H1 (cell line): ENCODE data around the gene JAK2. TPM values are rescaled to one million over a fixed set of nuclear protein-coding genes. Genes with fewer than 3 reads are reported as not detected.

Source experiments
- CTCF ChIA-PET: fragments of 300-600 bp; sonication (Branson Sonifier 250); formaldehyde crosslinking; loops from one replicate; lab custom pipeline; 2021; ENCODE audit not compliant: partially characterized antibody; lab: Charles Lee
- POLR2A ChIA-PET: fragments of 300-600 bp; sonication (Branson Sonifier 250); formaldehyde crosslinking; loops from one replicate; lab custom pipeline; 2021; ENCODE audit warnings: inconsistent platforms; ENCODE audit not compliant: partially characterized antibody; lab: Charles Lee
- DNase-seq, 2 experiments: peaks; one replicate each; pipeline versions ENCODE4 v3.0.0 to v3.0.0-alpha.2; 2010 to 2022; ENCODE audit warnings: low spot score in 2 of 2, low read depth in 1 of 2, mixed read lengths in 1 of 2
- FAIRE-seq: peaks from 2 replicates; lab custom pipeline; 2011; peaks lifted over from hg19 to GRCh38; lab: Jason Lieb, UNC
- H2AFZ ChIP-seq: 2 replicates; pipeline ENCODE4 v1.8.1; 2012; ENCODE audit warnings: low read length, inconsistent platforms
- H2AK5ac ChIP-seq: 2 replicates; pipeline ENCODE4 v1.6.1; 2013; ENCODE audit warnings: low read depth, low read length
- H2BK120ac ChIP-seq: replicated peaks from 2 replicates; pipeline ENCODE3; 2013; ENCODE audit warnings: low read depth, low read length, inconsistent platforms
- H2BK12ac ChIP-seq: 2 replicates; pipeline ENCODE4 v1.6.1; 2013; ENCODE audit warnings: low read depth, low read length
- H2BK15ac ChIP-seq: 2 replicates; pipeline ENCODE4 v1.6.1; 2013; ENCODE audit warnings: low read length
- H2BK20ac ChIP-seq: 2 replicates; pipeline ENCODE4 v1.6.1; 2013; ENCODE audit warnings: low read length
- H2BK5ac ChIP-seq: 2 replicates; pipeline ENCODE4 v1.6.1; 2013; ENCODE audit warnings: low read depth, low read length
- H3K14ac ChIP-seq: 2 replicates; pipeline ENCODE4 v1.6.1; 2013; ENCODE audit warnings: inconsistent platforms; ENCODE audit not compliant: insufficient read length
- H3K18ac ChIP-seq: 2 replicates; pipeline ENCODE4 v1.6.1; 2013; ENCODE audit warnings: low read length; ENCODE audit errors: extremely low read depth
- H3K23ac ChIP-seq: 2 replicates; pipeline ENCODE4 v1.6.1; 2013; ENCODE audit warnings: inconsistent platforms; ENCODE audit not compliant: insufficient read length
- H3K23me2 ChIP-seq: 2 replicates; pipeline ENCODE4 v1.6.1; 2013; ENCODE audit warnings: low read depth, low read length
- H3K27ac ChIP-seq: 2 replicates; pipeline ENCODE4 v1.6.1; 2011; ENCODE audit warnings: low read depth, low read length, inconsistent platforms
- H3K27me3 ChIP-seq, 4 experiments: replicated peaks in 1 of 4; 1 replicate in 1 of 4; 2 replicates in 3 of 4; pipeline versions ENCODE4 v1.6.1 to v1.8.1; 2011 to 2013; ENCODE audit warnings: low read length in 3 of 4, mild to moderate bottlenecking in 3 of 4, inconsistent platforms in 2 of 4, mixed read lengths in 2 of 4, moderate library complexity in 1 of 4; ENCODE audit not compliant: control insufficient read depth in 3 of 4, insufficient read depth in 3 of 4; ENCODE audit errors: extremely low read depth in 1 of 4
- H3K36me3 ChIP-seq, 4 experiments: 2 replicates each; pipeline versions ENCODE4 v1.6.1 to v1.8.1; 2011 to 2013; ENCODE audit warnings: mild to moderate bottlenecking in 4 of 4, low read length in 3 of 4, moderate library complexity in 2 of 4, control low read depth in 1 of 4, inconsistent platforms in 1 of 4; ENCODE audit not compliant: insufficient read depth in 4 of 4, control insufficient read depth in 2 of 4
- H3K4ac ChIP-seq: replicated peaks from 2 replicates; pipeline ENCODE3; 2013; ENCODE audit warnings: low read length, low read depth, mixed read lengths, inconsistent platforms; ENCODE audit not compliant: insufficient read length
- H3K4me1 ChIP-seq, 4 experiments: replicated peaks in 1 of 4; 1 replicate in 1 of 4; 2 replicates in 3 of 4; pipeline versions ENCODE4 v1.6.1 to v1.8.1; 2011 to 2013; ENCODE audit warnings: low read length in 3 of 4, inconsistent platforms in 2 of 4, mixed read lengths in 1 of 4; ENCODE audit not compliant: insufficient read depth in 4 of 4, control insufficient read depth in 3 of 4
- H3K4me2 ChIP-seq, 2 experiments: 2 replicates each; pipeline versions ENCODE4 v1.6.1 to v1.8.1; 2011 to 2013; ENCODE audit warnings: low read depth in 2 of 2, low read length in 2 of 2, control low read depth in 1 of 2, inconsistent platforms in 1 of 2, mild to moderate bottlenecking in 1 of 2; ENCODE audit not compliant: insufficient read depth in 1 of 2
- H3K4me3 ChIP-seq, 4 experiments: fragments of 200-600, 300-600 bp in 1 of 4; sonication (generic), shearing (Covaris generic), sonication (Bioruptor Twin) in 1 of 4; 2 replicates each; pipeline versions ENCODE4 v1.5.1 to v1.8.1; 2011 to 2016; ENCODE audit warnings: low read length in 4 of 4, low read depth in 3 of 4, control low read depth in 2 of 4, inconsistent platforms in 2 of 4, mild to moderate bottlenecking in 2 of 4, mixed read lengths in 1 of 4, moderate library complexity in 1 of 4; ENCODE audit not compliant: insufficient read depth in 2 of 4; ENCODE audit errors: extremely low read depth in 1 of 4
- H3K56ac ChIP-seq: replicated peaks from 2 replicates; pipeline ENCODE3; 2013; ENCODE audit warnings: low read depth, mild to moderate bottlenecking, mixed read lengths, low read length, inconsistent platforms; ENCODE audit not compliant: insufficient read length
- H3K79me1 ChIP-seq: 2 replicates; pipeline ENCODE4 v1.6.1; 2013; ENCODE audit warnings: low read depth, low read length, control low read depth
- H3K79me2 ChIP-seq, 2 experiments: 2 replicates each; pipeline versions ENCODE4 v1.6.1 to v1.8.1; 2012 to 2013; ENCODE audit warnings: low read length in 2 of 2, mild to moderate bottlenecking in 2 of 2, inconsistent platforms in 1 of 2; ENCODE audit not compliant: insufficient read depth in 2 of 2, control insufficient read depth in 1 of 2
- H3K9ac ChIP-seq, 4 experiments: replicated peaks in 1 of 4; 1 replicate in 1 of 4; 2 replicates in 3 of 4; pipeline versions ENCODE4 v1.6.1 to v1.8.1; 2011 to 2013; ENCODE audit warnings: low read depth in 3 of 4, low read length in 3 of 4, control low read depth in 2 of 4, mild to moderate bottlenecking in 2 of 4, moderate library complexity in 2 of 4, inconsistent platforms in 1 of 4; ENCODE audit errors: extremely low read depth in 1 of 4
- H3K9me3 ChIP-seq, 2 experiments: 2 replicates each; pipeline versions ENCODE4 v1.6.1 to v1.8.1; 2012 to 2013; ENCODE audit warnings: mild to moderate bottlenecking in 2 of 2, moderate library complexity in 2 of 2, control low read depth in 1 of 2, inconsistent platforms in 1 of 2, low read depth in 1 of 2, low read length in 1 of 2, mixed read lengths in 1 of 2; ENCODE audit not compliant: insufficient read depth in 2 of 2
- H4K20me1 ChIP-seq, 2 experiments: replicated peaks in 1 of 2; 2 replicates each; pipeline versions ENCODE3 to v1.8.1; 2011 to 2013; ENCODE audit warnings: inconsistent platforms in 2 of 2, low read length in 2 of 2, mild to moderate bottlenecking in 1 of 2; ENCODE audit not compliant: insufficient read depth in 2 of 2, control insufficient read depth in 1 of 2
- H4K5ac ChIP-seq: 2 replicates; pipeline ENCODE4 v1.6.1; 2013; ENCODE audit warnings: low read length, low read depth, mixed read lengths, inconsistent platforms; ENCODE audit not compliant: insufficient read length
- H4K8ac ChIP-seq: 2 replicates; pipeline ENCODE4 v1.8.0; 2013; ENCODE audit warnings: mild to moderate bottlenecking, moderate library complexity, low read length, inconsistent platforms; ENCODE audit not compliant: insufficient read depth; ENCODE audit errors: extremely low read depth
- H4K91ac ChIP-seq: replicated peaks from 2 replicates; pipeline ENCODE3; 2013; ENCODE audit warnings: low read length, mixed read lengths, inconsistent platforms; ENCODE audit not compliant: insufficient read length
- CREB1 ChIP-seq: IDR thresholded peaks from 2 replicates; pipeline ENCODE4 v1.6.1; 2012; ENCODE audit warnings: inconsistent platforms
- EP300 ChIP-seq, 2 experiments: IDR thresholded peaks; 1 replicate in 1 of 2; 2 replicates in 1 of 2; pipeline ENCODE4 v1.6.1; 2011 to 2012; ENCODE audit warnings: low read depth in 2 of 2, low read length in 2 of 2, mild to moderate bottlenecking in 2 of 2, borderline replicate concordance in 1 of 2, inconsistent platforms in 1 of 2, moderate library complexity in 1 of 2
- HDAC6 ChIP-seq: IDR thresholded peaks from one replicate; pipeline ENCODE4 v1.7.1; 2012; ENCODE audit warnings: low read depth, mild to moderate bottlenecking, inconsistent platforms, low read length, moderate library complexity
- JUN ChIP-seq: IDR thresholded peaks from 2 replicates; pipeline ENCODE4 v1.6.1; 2011; ENCODE audit warnings: low read depth, mild to moderate bottlenecking, improper control_type of control experiment, low read length
- RBBP5 ChIP-seq: IDR thresholded peaks from 2 replicates; pipeline ENCODE4 v1.7.1; 2012; ENCODE audit warnings: low read depth, mild to moderate bottlenecking, inconsistent platforms, low read length, moderate library complexity, borderline replicate concordance
- RXRA ChIP-seq: IDR thresholded peaks from 2 replicates; pipeline ENCODE4 v1.6.1; 2011; ENCODE audit warnings: low read depth, mild to moderate bottlenecking, low read length, moderate library complexity; ENCODE audit not compliant: insufficient read depth
- SIRT6 ChIP-seq: IDR thresholded peaks from one replicate; pipeline ENCODE4 v1.7.1; 2012; ENCODE audit warnings: low read length, inconsistent platforms
- SIX5 ChIP-seq: IDR thresholded peaks from 2 replicates; pipeline ENCODE4 v1.6.1; 2011; ENCODE audit warnings: mild to moderate bottlenecking, low read depth, low read length
- WGBS, 2 experiments: shearing (Covaris generic) in 1 of 2; methylation state at CpG; one replicate each; pipeline versions ENCODE4 v1.1.6 to v1.1.7; 2013 to 2015; ENCODE audit warnings: low lambda C conversion rate in 2 of 2, mixed read lengths in 2 of 2, inconsistent platforms in 1 of 2, low coverage in 1 of 2, missing lambda C conversion rate in 1 of 2; ENCODE audit not compliant: insufficient replicate concordance in 2 of 2, insufficient coverage in 1 of 2, insufficient read length in 1 of 2; ENCODE audit errors: extremely low coverage in 1 of 2, missing lambda C conversion rate in 1 of 2; 5-methylcytosine and 5-hydroxymethylcytosine counted together
- polyA plus RNA-seq, 7 experiments: library from polyadenylated mRNA; depleted of rRNA in 3 of 7; stranded (reverse) in 5 of 7; unstranded in 2 of 7; fragments of >200 nt in 5 of 7; fragments of 200-250 nt in 2 of 7; gene quantifications; 1 replicate in 5 of 7; 2 replicates in 1 of 7; 4 replicates in 1 of 7; pipeline versions ENCODE4 v1.2.1 to v1.2.3, GENCODE V29; 2011 to 2013; ENCODE audit warnings: missing spikeins in 2 of 7, mixed read lengths in 2 of 7
- total RNA-seq: library from RNA; stranded (reverse); fragmentation: NEBNext Ultra II Directional; extraction: Animal tissue kit (Norgen Biotek cat#: 25700); gene quantifications from 2 replicates; pipeline ENCODE4 v1.2.1, GENCODE V29; 2021
- TF ChIP-seq, protein P1 (sequence below): IDR thresholded peaks from 2 replicates; pipeline ENCODE4 v1.6.1; 2011; ENCODE audit warnings: low read depth, mild to moderate bottlenecking, low read length; ENCODE audit not compliant: insufficient read depth

JAK2 gene
- total and polyA plus RNA-seq, 2 of the 8 experiments (the other 6 are each of a cell fraction or from before 2014, with no cell fraction given): 0.50 to 2.1 TPM

DNA sequence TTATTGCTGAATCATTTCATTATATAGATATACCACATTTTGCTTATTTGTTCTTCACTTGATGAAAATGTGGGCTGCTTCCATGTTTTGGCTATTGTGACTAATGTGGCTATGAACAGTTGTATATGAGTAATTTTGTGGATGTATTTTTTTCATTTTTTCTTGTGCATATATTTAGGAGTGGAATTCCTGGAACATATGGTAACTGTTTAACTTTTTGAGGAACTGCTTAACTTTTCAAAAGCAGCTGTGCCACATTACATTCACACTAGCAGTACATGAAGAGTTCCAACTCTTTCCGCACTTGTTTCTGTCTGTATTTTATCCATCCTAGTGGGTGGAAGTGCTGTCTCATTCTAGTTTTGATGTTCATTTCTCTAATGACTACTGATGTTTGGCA lies 67.8 kb downstream of the JAK2 start:
- no peak overlapping the region for H4K8ac ChIP-seq
- no peak overlapping the region for H3K4ac ChIP-seq
- TF ChIP-seq CREB1 (no peak), SIRT6 (no peak), RXRA (no peak), EP300 (IDR thresholded peaks at IDR 0.05; ENCODE audit: borderline replicate concordance in 1 of 2, low read depth in 2 of 2, low read length in 2 of 2) (no peak), HDAC6 (no peak), RBBP5 (no peak), SIX5 (no peak), JUN (no peak)
- TF ChIP-seq, protein P1, sequence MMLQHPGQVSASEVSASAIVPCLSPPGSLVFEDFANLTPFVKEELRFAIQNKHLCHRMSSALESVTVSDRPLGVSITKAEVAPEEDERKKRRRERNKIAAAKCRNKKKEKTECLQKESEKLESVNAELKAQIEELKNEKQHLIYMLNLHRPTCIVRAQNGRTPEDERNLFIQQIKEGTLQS: no peak
- H2BK12ac ChIP-seq: no peak overlapping the region
- no peak overlapping the region for H3K18ac ChIP-seq
- ChIA-PET POLR2A (no interaction called here), CTCF (no interaction called here)
- H3K27ac ChIP-seq: no peak overlapping the region
- no peak overlapping the region for H2AK5ac ChIP-seq
- no peaks in the 10 kb centered on the region for H4K20me1 ChIP-seq
- H4K5ac ChIP-seq: no peak overlapping the region
- H3K79me1 ChIP-seq: no peaks in the 10 kb centered on the region
- H3K4me2 ChIP-seq: no peak overlapping the region
- no peak overlapping the region for H3K14ac ChIP-seq
- no peaks in the 10 kb centered on the region for H3K79me2 ChIP-seq
- DNase-seq (no peak), FAIRE-seq (no peak)
- no peak overlapping the region for H3K56ac ChIP-seq
- H3K9me3 ChIP-seq: no peaks in the 10 kb centered on the region
- WGBS, 2 experiments: 95% methylated on average over 1 of the region's 1 CpG; no CpG with 5 or more reads in 1 of the 2 experiments
- H2BK15ac ChIP-seq: no peak overlapping the region
- no peaks in the 10 kb centered on the region for H3K36me3 ChIP-seq
- no peak overlapping the region for H2BK120ac ChIP-seq
- no peaks in the 10 kb centered on the region for H3K4me1 ChIP-seq
- H2AFZ ChIP-seq: no peak overlapping the region
- H3K9ac ChIP-seq: no peak overlapping the region
- no peak overlapping the region for H2BK5ac ChIP-seq
- H3K23me2 ChIP-seq: no peaks in the 10 kb centered on the region; the same call in 1 of the 2 replicates
- H3K23ac ChIP-seq: no peak overlapping the region
- no peak overlapping the region for H4K91ac ChIP-seq
- H2BK20ac ChIP-seq: no peak overlapping the region
- no peaks in the 10 kb centered on the region for H3K27me3 ChIP-seq
- no peak overlapping the region for H3K4me3 ChIP-seq
